Left kidney (tissue), 2 donors: Measurements from ENCODE around the gene ANKLE1. TPM values are rescaled to one million over a fixed set of nuclear protein-coding genes. Genes with fewer than 3 reads are reported as not detected.
"Not testable (repeated sequence)": the region's sequence is repeated elsewhere in the genome, so short reads cannot be mapped to it uniquely, and the experiment has no call there.

ENCODE experiments used
- DNase-seq: peaks from one replicate; pipeline ENCODE4 v3.0.0-alpha.2; 2013
- polyA plus RNA-seq: library from polyadenylated mRNA; unstranded; fragments of 120-200 nt; gene quantifications from one replicate; pipeline ENCODE4 v1.2.1, GENCODE V29; 2013; ENCODE audit not compliant: insufficient read length

Gene ANKLE1
- polyA plus RNA-seq, 1 donor, result 1.5 TPM

DNA sequence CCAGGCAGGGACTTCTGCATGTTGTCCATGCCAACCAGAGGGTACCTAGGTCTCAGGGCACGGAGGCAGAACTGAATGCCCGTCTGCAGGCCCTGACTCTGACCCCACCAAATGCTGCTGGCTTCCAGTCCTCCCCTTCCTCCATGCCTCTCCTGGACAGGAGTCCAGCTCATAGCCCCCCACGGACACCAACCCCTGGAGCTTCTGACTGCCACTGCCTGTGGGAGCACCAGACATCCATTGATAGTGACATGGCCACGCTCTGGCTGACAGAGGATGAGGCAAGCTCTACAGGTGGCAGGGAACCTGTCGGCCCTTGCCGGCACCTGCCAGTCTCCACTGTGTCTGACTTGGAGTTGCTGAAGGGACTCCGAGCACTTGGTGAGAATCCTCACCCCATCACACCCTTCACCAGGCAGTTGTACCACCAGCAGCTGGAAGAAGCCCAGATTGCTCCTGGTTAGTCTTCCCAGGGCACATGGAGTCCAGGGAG is 1.8 kb downstream of the ANKLE1 start:
- no peak for DNase-seq

DNA sequence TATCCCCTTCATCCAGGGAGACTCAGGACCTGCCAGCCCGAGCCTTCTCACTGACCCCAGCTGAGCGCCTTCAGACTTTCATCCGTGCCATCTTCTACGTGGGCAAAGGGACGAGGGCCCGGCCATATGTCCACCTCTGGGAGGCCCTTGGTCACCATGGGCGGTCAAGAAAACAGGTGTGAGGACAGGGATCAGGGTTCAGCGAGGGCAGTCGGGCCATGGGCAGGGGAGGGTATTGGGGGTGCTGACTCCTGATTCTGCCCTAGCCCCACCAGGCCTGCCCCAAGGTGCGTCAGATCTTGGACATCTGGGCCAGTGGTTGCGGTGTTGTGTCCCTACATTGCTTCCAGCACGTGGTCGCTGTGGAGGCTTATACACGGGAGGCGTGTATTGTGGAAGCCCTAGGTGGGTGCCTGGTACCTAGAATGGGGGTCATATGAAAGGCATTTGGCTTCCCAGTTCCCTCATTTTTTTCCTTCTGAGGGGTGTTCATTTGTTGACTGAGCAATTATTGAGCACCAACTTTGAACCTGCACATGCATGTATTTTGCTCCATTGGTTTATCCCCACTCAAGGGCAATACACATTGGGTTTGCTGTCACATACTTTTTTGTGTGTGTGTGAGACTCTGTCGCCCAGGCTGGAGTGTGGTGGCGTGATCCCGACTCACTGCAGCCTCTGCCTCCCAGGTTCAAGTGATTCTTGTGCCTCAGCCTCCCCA is 3.9 kb downstream of the ANKLE1 start:
- DNase-seq, result no peak

DNA sequence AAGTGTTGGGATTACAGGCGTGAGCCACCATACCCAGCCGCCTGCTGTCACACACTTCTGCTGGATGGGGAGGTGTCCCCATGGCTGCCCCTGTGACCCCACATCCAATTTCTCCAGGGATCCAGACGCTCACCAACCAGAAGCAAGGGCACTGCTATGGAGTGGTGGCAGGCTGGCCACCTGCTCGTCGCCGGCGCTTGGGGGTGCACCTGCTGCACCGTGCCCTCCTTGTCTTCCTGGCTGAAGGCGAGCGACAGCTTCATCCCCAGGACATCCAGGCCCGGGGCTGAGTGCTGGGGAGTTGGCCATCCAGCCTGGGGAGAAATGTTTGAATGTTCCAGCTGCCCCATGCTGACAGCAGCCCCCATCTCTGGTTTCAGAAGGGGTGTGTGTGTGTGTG is 4.6 kb downstream of the ANKLE1 start:
- DNase-seq, result no peak

DNA sequence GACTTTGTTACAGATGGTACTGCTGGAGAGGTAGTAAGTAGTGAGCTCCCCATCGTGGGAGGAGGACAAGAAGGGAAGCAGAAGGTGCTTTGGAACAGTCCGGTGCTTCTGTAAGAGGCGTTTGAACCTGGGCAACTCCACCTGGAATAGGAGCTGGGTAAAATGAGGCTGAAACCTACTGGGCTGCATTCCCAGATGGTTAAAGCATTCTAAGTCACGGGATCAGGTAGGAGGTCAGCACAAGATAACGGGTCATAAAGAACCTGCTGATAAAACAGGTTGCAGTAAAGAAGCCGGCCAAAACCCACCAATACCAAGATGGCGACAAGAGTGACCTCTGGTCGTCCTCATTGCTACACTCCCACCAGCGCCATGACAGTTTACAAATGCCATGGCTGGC is 5.1 kb downstream of the ANKLE1 start:
- DNase-seq, result no peak

DNA sequence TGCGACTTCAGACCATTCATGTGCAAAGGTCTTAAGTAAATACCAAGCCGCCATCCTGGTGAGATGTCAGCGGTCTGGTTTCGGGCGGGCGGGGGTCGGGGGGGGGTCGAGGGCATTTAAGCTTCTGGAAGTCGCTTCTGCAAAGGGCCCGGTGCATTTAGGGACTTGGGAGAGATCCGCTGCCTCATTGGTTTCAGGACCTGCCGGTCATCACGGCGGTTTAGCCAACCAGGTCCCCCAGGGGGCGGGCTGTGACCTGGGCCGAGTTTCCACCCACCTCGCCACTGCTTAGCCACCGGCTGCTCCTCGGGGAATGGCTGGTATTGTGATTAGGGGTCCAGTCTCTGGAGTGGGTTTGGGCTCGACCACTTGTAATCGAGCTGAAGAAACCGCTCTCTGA is 7.8 kb downstream of the ANKLE1 start:
- DNase-seq, result peak; percentile 77

DNA sequence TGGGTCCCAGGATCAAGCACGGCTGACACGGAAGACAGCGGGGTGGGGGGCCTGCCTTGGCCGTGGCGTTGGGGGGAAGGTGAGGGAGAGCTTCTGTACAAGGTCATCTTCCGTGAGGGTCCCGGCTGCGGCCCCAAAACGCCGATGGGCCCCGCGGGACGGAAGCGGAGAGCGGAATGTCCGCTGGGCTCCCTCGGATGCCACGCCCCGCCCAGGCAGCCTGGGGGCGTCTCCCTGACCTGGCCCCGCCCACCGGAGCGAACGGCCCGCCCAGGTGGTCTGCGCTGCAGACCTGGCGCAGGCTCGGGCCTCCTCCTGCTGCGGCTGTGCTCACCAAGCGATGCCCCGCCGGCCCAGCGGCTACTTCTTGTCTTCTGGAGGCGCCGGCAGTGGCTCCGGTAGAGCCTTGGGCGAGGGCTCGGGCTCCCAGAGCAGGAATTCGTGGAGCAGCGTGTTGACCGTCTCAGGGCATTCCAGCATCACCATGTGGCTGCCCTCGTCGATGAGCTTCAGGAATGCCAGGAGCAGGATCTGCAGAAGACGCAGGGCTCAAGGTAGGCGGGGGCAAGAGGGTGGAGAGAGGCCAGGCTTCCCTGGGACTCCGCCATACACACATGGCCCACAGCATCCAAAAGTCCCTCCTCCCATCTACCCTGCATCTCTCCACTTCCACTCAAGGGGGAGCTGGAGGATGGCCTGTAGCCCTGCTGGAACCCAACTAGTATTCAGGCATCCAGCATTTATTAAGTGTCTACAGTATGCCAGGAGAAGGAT is 10.8 kb downstream of the ANKLE1 start:
- peak; percentile 71 for DNase-seq

DNA sequence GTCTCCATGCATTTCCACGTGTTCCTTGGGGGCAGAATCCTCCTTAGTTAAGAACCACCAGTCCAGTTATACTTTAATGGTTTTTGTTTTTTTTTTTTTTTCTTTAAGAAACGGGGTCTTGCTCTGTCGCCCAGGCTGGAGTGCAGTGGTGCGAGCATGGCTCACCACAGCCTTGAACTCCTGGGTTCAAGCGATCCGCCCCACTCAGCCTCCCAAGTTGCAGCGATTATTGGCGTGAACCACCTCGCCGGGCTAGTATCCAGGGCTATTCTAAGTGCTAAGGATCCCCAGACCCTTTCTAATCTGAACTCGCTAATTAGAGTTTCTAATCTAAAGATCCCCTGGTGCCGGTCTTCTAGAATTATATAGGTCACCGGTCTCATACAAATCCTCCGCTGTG is 11.9 kb downstream of the ANKLE1 start:
- no peak for DNase-seq

DNA sequence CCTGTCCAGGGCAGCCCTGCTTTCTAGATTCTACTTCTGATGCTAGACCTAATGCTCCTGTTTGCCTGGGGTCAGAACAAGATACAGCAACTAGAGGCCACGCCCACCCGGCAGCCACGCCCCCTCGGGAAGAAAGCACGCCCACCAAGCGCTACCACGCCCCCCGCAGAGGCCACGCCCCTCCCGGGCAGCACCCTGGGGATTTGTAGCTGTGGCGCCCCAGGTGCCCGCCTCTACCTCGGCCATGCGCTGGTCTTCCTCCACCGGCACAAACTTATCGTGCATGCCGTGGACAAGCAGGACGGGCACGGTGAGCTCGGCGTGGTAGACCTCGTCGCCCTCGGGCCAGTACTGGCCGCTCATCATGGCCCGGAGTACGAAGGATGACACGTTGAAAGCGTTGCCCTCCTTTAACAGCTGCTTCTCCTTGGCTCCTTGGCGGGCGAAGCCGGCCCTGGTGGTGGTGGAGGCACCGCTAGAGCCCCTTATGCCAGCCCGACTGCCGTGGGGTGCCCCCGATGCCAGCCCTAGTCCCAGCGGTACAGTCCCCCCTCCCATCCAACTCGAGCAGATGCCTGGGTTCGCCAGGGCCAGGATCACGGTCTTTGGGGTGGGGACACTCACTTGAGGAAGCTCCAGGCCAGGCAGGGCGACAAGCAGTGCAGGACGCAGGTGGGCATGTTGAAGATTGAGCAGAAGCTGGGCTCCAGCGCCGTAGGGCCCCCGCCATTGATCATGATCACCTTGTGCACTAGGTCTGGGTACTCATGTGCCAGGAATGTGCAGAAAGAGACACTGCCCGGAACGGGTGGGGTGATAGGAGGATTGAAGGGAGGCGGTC is 12.6 kb downstream of the ANKLE1 start:
- no peak for DNase-seq

DNA sequence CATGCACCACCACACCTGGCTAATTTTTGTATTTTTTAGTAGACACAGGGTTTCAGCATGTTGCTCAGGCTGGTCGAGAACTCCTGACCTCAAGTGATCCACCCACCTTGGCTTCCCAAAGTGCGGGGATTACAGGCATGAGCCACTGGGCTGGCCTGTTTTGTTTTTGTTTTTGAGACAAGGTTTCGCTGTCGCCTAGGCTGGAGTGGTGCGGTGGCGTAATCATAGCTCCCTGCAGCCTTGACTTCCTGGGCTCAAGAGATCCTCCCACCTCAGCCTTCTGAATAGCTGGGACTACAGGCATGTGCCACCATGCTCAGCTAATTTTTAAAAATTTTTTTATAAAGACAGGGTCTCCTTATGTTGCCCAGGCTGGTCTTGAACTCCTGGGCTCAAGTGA is 13.8 kb downstream of the ANKLE1 start:
- not testable (repeated sequence) for DNase-seq

DNA sequence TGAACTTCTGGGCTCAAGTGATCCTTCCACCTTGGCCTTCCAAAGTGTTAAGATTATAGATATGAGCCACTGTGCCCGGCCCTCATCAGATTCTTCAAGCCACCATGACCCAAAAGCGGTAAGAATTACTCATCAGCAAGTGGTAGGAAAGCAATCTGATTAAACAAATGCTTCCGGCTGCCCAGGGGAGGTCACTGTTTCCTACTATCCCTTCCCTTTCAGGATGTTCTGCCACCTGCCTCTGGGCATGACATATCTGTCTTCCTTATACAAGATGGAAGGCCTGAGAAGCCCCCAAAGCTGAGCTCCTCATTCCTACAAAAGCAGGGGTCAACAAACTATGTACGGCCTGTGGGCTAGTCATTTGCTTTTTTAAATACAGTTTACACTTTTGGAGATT is 14.6 kb downstream of the ANKLE1 start:
- no peak for DNase-seq

DNA sequence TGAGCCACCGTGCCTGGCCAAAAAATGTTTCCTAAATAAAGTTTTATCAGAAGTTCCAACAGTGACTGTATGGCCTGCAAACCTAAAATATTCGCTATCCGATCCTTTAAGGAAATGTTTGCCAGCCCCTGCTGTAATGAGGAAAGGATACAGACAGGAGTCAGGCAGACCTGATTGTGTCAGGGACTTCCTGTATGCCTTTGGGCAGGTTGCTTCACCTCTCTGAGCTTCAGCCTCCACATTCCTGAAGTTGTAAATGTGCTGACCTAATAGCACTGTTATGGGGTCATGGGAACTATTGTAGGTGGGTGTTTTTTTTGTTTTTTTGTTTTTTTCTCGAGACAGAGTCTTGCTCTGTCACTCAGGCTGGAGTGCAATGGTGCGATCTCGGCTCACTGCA is 15.3 kb downstream of the ANKLE1 start:
- DNase-seq, result no peak

DNA sequence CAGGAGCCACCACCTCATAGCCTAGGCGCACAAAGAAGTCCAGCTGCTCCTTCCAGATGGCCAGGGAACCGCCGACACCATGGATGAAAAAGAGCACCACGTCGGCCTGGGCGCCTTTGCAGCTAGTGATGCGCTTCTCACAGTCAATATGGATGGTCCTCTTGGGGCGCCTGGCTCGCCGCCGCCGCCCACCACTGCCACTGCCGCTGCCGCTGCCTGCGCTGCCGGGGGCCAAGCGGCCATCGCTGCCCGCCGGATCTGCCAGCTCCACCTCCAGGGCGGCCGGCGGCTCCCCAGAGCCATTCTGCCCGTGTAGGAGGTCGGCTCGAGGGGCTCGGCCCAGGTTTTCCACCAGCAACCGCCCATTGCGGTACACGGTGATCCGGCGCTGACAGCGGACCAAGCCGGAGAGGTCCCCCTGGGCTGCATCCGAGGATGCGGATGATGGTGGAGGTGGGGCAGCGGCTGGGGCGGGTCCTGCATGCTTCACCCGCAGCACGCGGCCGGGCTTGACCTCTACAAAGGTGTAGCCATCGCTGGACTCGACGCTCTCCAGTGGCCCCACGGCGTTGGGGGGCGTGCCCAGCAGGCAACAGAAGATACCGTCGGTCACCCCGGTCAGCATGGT is 19.4 kb downstream of the ANKLE1 start:
- no peak for DNase-seq

DNA sequence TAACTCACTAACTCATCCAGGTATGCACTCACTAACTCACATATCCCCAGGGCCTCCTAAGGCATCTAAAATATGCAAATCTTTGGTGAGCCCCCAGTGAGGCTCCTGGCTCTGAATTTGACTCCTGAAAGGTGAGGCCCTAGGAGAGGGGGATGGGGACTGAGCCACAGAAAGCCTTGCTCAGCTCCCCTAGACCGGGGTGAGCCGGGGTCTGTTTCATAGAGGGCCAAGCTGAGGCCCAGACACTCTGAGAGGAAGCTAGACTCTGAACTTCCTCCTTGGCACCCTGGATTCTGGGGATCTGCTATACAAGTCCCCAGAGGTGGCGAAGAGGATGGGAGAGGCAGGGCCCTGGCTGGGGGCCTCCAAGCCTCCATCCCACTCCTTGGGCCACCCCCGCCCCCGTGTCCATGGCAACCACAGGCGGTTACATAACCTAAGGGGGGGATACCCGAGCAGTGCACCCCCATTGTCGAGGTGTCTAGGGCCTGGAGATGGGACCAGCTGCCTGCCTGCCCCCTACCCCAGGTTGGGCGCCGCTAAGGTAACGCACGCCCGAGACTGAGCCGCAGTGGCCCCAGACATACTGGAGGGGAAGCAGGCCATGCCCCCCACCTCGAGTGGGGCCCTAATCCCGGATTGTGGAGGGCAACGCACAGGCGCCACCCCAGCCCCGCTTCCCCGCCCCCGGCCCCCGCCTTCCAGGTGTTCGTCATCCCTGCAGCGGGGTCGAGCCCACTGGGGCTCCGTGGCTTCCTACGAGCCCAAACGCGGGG is 20.9 kb downstream of the ANKLE1 start:
- DNase-seq, result no peak

DNA sequence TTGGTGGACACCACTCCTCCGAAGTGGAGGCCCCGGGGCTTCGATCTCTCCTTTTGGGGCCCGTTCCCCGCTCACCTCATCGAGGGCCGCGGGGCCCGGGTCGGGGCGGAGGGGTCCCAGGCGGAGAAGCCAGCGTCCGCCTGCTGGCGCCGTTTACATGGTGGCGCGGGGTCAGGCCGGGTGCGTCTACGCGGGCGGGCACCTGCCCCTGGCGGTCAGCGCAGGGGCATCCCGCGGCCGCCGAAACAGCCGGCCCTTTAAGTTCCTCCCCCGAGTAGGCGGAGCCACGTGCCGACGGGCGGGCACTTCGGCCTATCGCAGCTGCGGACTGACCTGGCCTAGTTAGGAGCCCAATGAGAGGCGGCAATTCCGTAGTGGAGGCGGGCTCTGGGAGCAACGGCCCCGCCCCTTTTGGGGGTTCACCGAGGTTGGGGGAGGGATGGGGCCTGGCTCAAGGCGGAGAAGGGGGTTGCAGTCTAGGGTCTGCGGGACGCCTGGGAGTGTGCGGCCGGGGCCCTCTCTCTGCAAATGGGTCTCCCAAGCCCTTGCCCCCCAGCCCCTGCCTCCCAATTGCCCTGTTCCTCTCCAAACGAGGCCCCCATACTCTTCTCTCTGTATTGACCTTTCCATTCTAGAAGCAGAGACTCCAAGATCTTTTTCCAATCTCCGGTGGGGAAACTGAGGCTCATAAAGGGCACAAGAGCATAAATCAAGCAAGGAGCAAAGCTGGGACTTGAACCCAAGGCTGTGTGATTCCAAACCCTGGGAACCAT is 21.7 kb downstream of the ANKLE1 start, which contains the start of gene ABHD8:
ABHD8 (minus strand) TSS at position 259 of the 773 bp plus-strand sequence. CDS start 1,809 bp downstream, outside the sequence.
- DNase-seq, result peak; percentile 94

DNA sequence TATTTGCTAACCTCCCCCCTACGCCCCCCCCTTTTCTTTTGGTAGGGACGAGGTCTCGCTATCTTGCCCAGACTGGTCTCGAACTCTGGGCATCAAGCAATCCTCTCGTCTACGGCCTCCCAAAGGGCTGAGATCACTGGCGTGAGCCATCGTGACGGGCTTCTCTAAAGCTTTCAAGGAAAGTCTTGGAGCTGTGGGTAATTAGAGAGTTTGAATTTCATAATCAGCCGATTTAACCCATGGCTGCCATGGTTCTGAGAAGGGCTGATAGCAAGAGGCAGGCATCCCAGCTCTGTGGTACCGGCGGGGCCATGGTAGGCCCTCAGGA is 22.2 kb downstream of the ANKLE1 start:
- DNase-seq, result no peak

DNA sequence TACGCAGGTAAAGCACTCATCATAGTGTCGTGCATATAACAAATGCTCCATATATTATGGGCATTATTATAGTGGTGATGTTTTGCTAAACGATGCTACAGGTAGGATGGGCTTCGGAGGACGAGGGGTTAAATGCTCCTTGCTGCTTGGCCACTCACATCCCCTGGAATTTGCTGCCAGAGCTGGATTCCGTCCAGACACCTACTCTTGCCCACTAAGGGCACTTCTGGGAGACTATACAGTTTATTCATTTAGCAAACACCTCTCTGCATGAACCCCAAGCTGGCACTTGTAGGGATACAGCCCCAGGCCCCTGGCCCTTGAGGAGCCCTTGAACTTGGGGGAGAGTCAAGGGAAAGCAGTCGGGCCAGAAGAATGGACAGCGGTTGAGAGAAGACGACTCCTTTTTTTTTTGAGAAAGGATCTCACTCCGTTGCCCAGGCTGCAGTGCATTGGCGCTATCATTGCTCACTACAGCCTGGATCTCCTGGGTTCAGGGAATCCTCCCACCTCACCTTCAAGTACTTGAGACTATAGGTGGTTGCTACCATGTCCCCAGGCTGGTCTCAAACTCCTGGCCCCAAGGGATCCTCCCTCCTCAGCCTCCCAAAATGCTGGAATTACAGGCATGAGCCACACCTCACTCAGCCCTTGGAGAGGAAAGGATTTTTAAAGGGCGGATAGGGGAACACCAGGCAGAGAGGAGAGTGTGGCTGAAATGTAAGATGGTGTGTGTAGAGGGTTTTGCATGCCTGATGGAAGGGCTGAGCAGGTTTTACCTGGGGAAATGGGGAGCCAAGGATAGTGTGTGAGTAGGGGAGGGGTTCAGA is 22.9 kb downstream of the ANKLE1 start:
- no peak for DNase-seq

DNA sequence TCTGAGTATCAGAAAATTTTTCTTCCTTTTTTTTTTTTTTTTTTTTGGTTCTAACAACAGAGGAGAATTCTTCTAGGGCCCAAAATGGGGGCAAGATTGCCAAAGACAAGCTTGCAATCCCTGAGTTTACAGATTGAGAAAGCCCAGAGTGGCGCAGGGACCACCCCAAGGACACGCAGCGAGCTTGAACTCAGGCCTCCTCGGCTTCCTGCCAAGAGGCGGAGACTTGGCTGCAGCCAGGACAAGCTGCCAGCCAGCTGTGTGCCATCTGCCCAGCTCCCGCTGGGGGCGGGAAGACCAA is 23.5 kb downstream of the ANKLE1 start:
- no peak for DNase-seq

DNA sequence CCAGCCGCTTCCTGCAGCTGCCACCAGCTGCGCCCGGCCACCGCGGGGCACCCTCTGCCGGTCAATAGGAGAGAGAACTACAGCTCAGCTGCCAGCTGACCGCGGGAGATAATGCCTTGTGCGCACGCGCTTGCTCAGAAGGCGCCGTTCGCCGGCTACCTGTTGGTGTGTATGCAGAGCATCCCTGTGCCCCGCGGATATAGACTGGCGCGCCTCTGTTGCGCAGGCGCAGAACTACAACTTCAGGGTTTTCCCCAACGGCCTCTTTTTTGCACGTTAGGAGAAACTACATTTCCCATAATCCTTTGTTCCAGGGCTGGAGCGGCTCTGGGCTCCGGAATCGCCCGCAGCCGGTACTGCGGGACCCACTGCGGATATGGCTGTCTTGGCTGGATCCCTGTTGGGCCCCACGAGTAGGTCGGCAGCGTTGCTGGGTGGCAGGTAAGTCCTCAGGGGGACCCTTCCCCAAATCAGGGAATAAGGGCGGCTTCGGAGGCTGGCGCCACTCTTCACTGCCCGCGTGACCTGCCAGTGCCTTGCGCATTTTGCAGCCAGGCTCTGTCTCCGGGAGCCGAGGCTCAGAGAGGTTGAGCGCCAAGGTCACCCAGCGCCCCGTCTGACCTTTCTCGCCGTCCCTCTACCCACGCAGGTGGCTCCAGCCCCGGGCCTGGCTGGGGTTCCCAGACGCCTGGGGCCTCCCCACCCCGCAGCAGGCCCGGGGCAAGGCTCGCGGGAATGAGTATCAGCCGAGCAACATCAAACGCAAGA is 24.0 kb downstream of the ANKLE1 start, which contains the start of gene MRPL34:
MRPL34 (plus strand) TSS at position 356 of the 768 bp plus-strand sequence; CDS start at position 377, 21 bp downstream.
- peak; percentile 98 for DNase-seq

DNA sequence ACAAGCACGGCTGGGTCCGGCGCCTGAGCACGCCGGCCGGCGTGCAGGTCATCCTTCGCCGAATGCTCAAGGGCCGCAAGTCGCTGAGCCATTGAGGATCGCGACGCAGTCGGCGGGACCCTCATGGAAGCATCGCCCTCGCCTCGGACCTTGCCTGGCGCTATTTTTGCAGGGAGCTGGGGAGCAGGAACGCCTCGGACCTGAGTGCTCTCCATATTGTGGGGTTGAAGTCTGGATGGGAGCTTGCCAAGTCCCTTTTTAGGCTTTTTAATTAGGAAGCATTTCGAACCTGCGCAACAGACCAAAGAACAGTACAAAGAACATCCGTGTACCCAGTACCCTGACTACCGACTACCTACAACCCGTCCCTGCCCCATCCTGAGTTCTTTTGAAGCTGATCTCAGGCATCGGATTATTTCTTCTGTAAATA is 24.6 kb downstream of the ANKLE1 start:
- DNase-seq, result no peak
